GM18951 (cell line): ENCODE measurements around the gene HERC4.
"Not testable (repeated sequence)": the region's sequence is repeated elsewhere in the genome, so short reads cannot be mapped to it uniquely, and the experiment has no call there.

Experiments
- POLR2A ChIP-seq: IDR thresholded peaks from 4 replicates; pipeline ENCODE4 v1.6.1; 2011; ENCODE audit warnings: mild to moderate bottlenecking; ENCODE audit not compliant: insufficient read length, insufficient read depth; ENCODE audit errors: extremely low read depth
- in situ Hi-C: fragments of 300-500 bp; cut with MboI; formaldehyde crosslinking; loops from one replicate; pipeline ENCODE4 v1.12.0; 2022; ENCODE audit warnings: low sequenced_read_pairs, mixed read lengths, inconsistent platforms; ENCODE audit not compliant: unreplicated experiment

Gene HERC4

DNA sequence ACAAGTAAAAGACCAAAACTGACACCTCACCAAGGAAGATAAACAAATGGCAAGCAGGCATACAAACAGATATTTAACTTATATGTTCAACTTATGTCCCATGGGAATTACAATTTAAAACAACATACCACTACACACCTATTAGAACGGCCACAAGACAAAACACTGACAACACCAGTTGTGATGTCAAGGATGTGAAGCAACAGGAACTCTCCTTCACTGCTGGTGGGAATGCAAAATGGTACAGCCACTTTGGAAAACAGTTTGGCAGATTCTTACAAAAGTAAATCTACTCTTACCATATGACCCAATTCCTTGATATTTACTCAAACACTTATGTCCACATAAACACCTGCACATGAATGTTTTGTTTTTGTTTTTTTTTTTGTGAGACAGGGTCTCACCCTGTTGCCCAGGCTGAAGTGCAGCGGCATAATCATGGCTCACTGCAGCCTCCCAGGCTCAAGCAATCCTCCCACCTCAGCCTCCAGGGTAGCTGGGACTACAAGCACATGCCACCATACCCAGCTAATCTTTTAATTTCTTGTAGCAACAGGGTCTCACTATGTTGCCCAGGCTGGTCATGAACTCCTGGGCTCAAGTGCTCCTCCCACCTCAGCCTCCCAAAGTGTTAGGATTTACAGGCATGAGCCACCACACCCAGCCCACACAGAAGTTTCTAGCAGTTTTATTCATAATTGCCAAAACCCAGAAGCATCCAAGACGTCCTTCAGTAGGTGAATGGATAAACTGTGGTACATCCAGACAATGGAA, 27.3 kb downstream of the HERC4 start:
- in situ Hi-C loops, result no loop called here

DNA sequence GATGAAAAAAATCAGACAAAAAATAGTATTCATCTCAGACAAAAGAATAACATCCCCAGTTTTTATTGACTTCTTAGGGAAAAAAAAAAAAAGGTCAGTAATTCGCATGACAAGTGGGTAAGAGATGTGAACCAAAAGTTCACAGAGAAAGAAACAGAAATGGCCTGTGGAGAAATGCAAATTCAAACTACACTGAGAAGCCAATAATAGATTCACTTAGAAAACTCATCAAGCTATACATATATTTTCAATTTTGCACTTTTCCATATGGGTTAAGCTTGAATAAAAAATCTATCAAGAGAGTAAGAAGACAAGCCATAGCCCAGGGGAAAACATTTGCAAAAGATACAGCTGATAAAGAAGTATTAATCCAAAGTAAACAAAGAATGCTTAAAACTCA, 28.0 kb downstream of the HERC4 start:
- in situ Hi-C loops, result no loop called here
- no peak for TF ChIP-seq POLR2A

More for the DNA sequence above, 27.3 kb downstream of the HERC4 start:
- no peak for TF ChIP-seq POLR2A

DNA sequence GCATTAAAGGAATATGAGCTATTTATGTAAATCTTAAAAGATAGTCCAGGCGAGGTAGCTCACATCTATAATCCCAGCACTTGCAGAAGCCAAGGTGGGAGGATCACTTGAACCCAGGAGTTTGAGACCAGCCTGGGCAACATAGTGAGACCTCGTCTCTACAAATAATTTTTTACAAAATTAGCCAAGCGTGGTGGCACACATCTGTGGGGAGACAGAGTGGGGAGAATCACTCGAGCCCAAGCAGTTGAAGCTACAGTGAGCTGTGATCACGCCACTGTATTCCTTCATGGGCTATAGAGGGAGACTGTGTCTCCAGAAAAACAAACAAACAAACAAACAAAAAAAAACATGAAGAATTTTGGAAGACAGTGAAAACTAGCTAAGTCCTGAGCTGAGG, 28.4 kb downstream of the HERC4 start:
- no peak for TF ChIP-seq POLR2A
- in situ Hi-C loops, result no loop called here

DNA sequence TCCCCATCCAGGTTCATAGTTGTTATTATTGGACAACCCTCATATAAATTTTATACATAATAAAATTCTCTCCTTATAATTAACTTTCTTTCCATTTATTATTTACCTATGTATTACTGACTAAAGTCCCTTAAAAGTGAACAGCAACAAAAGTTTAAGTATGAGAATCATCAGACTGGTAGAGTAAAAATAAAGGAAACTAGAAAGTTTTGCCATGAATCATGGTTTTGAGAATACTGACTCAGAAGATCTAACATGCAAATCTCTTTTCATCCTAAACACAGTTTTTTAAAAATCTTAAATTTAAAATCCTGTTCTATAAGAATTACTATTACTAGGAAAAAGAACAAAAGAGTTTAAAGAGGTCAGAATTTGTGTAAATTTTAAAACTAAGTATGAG, 32.1 kb downstream of the HERC4 start:
- TF ChIP-seq POLR2A, result no peak
- in situ Hi-C loops, result no loop called here

DNA sequence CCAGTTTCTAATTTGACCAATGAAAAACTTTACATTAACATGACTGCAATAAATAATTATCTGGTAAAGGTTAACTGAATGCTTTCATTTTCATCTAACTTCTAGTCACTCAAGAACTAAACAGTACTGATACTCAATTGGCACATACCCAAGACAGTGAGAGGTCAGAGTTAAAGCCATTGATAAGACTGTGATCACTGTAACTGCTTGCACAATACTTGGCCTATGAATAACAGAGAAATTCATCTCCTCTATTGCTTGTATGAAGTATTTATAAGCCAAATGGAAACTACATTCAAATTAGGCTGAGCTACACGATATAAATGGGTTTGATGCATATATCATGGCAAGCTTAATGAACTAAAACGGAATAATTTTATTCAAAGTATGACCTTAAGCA, 43.0 kb downstream of the HERC4 start:
- in situ Hi-C loops, result no loop called here
- TF ChIP-seq POLR2A, result no peak

DNA sequence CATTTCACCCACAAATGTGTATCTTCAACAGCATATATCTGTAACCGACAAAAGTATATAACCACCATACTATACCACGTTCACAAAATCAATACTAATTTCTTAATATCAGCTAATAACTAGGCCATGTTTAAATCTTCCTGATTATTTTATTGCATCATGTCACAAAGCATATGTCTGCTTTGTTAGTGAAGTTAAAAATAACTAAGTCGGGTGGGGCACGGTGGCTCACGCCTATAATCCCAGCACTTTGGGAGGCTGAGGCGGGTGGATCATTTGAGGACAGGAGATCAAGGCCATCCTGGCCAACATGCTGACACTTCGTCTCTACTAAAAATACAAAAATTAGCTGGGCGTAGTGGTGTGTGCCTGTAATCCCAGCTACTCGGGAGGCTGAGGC, 47.7 kb downstream of the HERC4 start:
- in situ Hi-C loops, result no loop called here
- no peak for TF ChIP-seq POLR2A

DNA sequence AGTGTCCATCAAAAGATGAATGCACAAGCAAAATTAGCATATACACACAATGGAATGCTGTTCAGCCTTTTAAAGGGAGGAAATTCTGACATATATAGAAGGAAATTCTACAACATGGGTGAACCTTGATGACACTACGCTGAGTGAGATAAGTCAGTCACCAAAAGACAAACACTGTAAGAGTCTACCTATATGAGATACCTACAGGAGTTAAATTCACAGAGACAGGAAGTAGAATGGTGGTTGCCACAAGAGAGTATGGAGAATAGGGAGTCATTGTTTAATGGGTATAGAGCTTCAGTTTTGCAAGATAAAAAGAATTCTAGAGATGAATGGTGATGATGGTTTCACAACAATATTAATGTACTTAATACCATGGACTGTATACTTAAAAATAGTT, 51.8 kb downstream of the HERC4 start:
- in situ Hi-C loops, result no loop called here
- TF ChIP-seq POLR2A, result no peak

DNA sequence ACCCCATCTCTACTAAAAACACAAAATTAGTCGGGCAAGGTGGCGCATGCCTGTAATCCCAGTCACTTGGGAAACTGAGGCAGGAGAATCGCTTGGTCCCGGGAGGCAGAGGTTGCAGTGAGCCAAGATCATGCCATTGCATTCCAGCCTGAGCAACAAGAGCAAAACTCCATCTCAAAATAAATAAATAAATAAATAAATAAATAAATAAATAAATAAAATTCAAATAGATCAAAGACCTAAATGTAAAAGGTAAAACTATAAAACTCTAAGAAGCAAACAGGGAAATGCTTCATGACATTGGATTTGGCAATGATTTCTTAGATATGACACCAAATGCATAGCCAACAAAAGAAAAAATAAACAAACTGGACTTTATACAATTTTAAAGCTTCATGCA, 52.8 kb downstream of the HERC4 start:
- in situ Hi-C loops, result not testable (repeated sequence)

DNA sequence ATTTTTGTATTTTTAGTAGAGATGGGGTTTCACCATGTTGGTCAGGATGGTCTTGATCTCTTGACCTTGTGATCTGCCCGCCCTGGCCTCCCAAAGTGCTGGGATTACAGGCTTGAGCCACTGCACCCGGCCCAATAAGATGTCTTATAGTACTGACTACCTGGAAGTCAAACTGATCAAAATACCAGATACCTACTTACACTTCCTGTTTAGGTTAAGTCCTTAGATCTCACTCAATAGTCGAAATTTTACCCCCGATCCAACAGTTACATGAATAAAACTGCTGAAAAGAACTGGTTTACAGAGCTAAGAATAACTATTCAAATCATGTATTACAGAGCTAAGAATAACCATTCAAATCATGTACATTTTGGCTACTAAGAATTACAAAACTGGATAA, 58.6 kb downstream of the HERC4 start:
- in situ Hi-C loops, result not testable (repeated sequence)

DNA sequence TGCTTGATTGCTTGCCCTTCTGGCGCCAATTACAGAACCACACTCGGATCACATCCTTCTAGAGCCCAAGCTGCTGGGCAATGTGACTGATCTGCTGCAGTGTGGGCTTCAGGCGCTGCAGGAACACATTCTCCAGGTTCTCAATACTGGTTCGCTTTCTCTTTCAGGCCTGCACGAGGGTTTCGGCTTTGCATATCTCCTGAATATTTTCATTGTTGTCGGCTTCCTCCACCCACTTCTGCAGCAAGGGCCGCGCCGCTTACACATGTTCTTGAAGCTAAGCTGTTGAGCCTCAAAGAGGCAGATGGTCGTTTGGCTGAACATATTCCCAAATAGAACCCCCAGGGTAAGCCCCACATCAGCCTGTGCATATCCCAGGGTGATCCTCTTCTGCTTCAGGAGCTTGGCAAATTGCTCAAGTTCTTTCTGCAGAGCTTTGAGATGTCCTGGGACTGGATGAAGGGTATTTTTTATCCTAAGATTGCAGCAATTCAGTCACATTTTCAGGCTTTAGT, 64.6 kb downstream of the HERC4 start:
- in situ Hi-C loops, result no loop called here
- TF ChIP-seq POLR2A, result no peak

DNA sequence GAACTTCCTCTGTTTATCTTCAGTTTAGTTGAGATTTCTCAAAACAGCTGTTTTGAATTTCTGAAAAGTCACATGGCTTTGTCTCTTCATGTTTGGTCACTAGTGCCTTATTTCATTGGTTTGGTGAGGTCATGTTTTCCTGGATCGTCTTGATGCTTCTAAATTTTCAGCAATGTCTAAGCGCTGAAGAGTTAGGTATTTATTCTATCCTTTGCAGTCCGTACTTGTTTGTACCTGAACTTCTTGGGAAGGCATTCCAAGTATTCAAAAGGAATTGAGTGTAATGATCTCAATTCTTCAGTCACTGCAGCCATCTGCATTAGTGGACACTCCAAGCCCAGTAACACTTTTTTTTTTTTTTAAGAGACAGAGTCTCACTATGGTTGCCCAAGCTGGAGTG, 67.7 kb downstream of the HERC4 start:
- TF ChIP-seq POLR2A, result no peak
- in situ Hi-C loops, result no loop called here

DNA sequence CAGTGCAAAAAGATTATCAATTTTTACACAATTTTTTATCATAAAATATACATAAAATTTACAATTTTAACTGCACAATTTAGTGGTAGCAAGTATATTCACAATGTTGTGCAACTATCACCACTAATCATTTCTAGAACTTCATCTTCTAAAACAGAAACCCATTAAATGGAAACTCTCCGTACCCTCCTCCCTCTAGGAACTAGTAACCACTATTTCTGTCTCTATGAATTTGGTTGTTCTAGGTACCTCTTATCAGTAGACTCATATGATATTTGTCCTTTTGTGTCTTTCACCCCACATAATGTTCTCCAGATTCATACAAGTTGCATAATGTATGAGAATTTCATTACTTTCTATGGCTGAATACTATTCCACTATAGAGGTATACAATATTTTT, 73.5 kb downstream of the HERC4 start:
- in situ Hi-C loops, result no loop called here
- TF ChIP-seq POLR2A, result no peak

DNA sequence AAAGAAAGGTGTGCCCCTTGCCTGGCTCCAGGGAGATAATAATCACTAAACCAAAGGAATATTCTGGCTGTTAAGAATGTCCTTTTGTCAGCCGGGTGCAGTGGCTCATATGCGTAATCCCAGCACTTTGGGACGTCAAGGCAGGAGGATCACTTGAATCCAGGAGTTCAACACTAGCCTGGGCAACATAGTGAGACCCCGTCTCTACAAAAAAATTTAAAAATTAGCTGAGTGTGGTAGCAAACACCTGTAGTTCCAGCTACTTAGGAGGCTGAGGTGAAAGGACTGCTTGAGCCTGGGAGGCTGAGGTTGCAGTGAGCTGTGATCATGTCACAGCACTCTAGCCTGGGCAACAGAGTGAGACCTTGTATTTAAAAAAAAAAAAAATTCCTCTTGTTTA, 74.1 kb downstream of the HERC4 start:
- TF ChIP-seq POLR2A, result no peak
- in situ Hi-C loops, result no loop called here

DNA sequence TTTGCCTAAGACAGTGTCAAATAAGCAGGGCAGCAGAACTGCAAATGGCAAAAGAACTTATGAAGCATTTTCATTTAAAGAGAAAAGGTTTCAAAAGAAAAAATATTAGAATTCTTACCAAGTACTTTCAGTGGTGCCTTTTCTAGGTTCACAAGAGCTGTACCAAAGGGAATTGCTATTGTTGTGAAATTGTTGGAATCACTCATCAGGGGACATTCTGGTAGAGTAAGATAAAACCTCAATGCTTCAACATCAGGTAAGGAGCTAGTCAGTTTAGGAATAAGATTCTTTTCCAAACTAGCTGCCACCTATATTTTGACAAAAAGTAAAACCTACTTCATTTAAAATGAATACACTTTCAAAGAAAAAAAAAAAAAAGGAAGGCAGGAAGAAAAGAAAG, 85.0 kb downstream of the HERC4 start:
- in situ Hi-C loops, result no loop called here

DNA sequence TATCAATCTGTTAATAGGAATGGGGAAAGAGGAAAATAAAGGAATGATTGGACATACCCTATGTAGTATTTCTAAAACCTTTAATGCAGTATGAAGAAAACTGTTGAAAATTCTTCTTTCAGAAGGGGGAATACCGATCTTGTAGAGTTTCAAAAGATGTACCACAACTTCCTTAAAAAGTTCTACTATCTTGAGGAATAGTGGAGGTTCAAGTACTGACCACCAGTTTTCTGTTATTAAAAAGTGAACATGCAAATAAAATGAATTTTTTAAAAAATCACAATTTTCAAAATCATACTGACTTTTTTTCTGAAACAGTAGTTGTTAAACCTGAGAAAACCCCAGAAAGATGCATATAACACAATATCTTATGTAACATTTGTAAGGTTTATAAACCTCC, 86.5 kb downstream of the HERC4 start:
- in situ Hi-C loops, result no loop called here
- no peak for TF ChIP-seq POLR2A

More for the DNA sequence above, 85.0 kb downstream of the HERC4 start:
- no peak for TF ChIP-seq POLR2A

DNA sequence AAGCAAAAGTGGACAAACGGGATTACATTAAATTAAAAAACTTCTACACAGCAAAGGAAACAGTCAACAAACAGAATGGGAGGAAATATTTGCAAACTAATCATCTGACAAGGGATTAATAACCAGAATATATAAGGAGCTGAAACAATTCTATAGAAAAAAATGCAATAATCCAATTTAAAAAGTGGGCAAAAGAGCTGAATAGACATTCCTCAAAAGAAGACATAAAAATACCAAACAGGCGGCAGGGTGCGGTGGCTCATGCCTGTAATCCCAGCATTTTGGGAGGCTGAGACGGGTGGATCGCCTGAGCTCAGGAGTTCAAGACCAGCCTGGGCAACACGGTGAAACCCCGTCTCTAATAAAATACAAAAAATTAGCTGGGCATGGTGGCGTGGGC, 92.5 kb downstream of the HERC4 start:
- in situ Hi-C loops, result not testable (repeated sequence)
